ENCODE results near the gene SNX10.
A peak's percentile ranks its signal among the peaks of the same experiment; 100 is the strongest.

The SNX10 gene

DNA sequence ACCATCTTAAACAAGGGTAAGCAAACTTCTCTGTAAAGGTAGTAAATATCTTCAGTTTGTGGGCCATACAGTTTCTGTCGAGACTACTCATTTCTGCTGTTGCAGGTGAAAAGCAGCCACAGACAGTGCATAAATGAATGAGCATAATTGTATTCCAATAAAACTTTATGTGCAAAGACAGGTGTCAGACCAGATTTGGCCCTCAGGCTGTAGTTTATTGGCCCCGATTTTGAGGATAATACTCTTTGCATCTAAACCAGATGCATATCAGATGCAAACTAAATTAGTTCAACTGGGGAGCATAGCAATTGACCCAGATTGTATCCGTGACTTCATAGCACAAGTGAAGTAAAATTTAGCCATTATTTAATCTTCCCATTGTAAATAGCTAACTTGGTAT, 70.0 kb downstream of the SNX10 start:
- no peak for DNase-seq
- POLR2A ChIA-PET = no interaction called here

DNA sequence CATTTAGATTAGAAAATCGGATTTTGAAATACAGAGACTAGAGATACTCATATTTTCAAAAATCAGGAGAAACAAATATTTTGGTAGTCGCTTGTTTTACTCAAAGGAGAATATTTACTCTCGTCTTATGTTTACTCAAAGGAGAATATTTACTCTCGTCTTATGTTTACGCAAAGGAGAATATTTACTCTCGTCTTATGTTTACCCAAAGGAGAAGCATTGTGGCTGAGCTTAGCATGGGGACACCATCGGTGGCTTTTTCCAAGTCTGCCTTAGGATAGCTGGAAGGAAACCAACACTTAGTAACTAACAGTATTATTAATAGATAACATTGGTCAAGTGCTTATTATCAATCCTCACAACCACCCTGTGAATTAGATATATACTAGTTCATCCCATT, 71.8 kb downstream of the SNX10 start:
- H3K36me3 ChIP-seq (ENCODE audit: control insufficient read depth in 4 of 4, insufficient read depth in 4 of 4, low read length in 3 of 4) = peaks cover 6 to 30% (median 16%) of the 10 kb centered on the region in 4 experiments
- H3K9me3 ChIP-seq (ENCODE audit: control extremely low read depth in 1 of 5, control insufficient read depth in 4 of 5, insufficient read depth in 2 of 5, low read depth in 1 of 5, low read length in 4 of 5) = no peaks in the 10 kb centered on the region
- H3K4me3 ChIP-seq (ENCODE audit: control insufficient read depth in 1 of 7, extremely low read depth in 1 of 7, insufficient read depth in 4 of 7, low read depth in 2 of 7, low read length in 6 of 7) = no peak overlapping the region
- POLR2A ChIA-PET = no interaction called here
- H3K27ac ChIP-seq (ENCODE audit: insufficient read depth in 1 of 2, low read depth in 1 of 2, low read length in 2 of 2, poor library complexity in 1 of 2, severe bottlenecking in 2 of 2) = no peak overlapping the region
- peaks cover 2 to 24% (median 16%) of the 10 kb centered on the region in 4 experiments for H3K4me1 ChIP-seq (ENCODE audit: control extremely low read depth in 1 of 4, control insufficient read depth in 4 of 4, insufficient read depth in 4 of 4, low read length in 3 of 4)
- 100% methylated on average over 5 of the region's 7 CpGs for WGBS (ENCODE audit: insufficient coverage)
- CTCF ChIA-PET = interaction anchor here (1.0 to 7.9 kb wide), 13 partner anchors 7 to 470 kb away, joined by 3 to 112 read pairs (median 15); no protein-coding TSS in a partner anchor
- no peak for DNase-seq
- H3K27me3 ChIP-seq (replicated peaks in 2 of 5; ENCODE audit: control insufficient read depth in 4 of 5, insufficient read depth in 5 of 5, low read length in 4 of 5) = no peaks in the 10 kb centered on the region

More for the DNA sequence above, 70.0 kb downstream of the SNX10 start:
- Histone ChIP-seq H3K27me3 (replicated peaks in 2 of 5; ENCODE audit: control insufficient read depth in 4 of 5, insufficient read depth in 5 of 5, low read length in 4 of 5) (no peaks in the 10 kb centered on the region), H3K4me1 (ENCODE audit: control extremely low read depth in 1 of 4, control insufficient read depth in 4 of 4, insufficient read depth in 4 of 4, low read length in 3 of 4) (peaks cover 2 to 21% (median 11%) of the 10 kb centered on the region in 4 experiments), H3K27ac (ENCODE audit: insufficient read depth in 1 of 2, low read depth in 1 of 2, low read length in 2 of 2, poor library complexity in 1 of 2, severe bottlenecking in 2 of 2) (no peak overlapping the region), H3K9me3 (ENCODE audit: control extremely low read depth in 1 of 5, control insufficient read depth in 4 of 5, insufficient read depth in 2 of 5, low read depth in 1 of 5, low read length in 4 of 5) (no peaks in the 10 kb centered on the region), H3K36me3 (ENCODE audit: control insufficient read depth in 4 of 4, insufficient read depth in 4 of 4, low read length in 3 of 4) (peaks cover 4 to 23% (median 9%) of the 10 kb centered on the region in 4 experiments), H3K4me3 (ENCODE audit: control insufficient read depth in 1 of 7, extremely low read depth in 1 of 7, insufficient read depth in 4 of 7, low read depth in 2 of 7, low read length in 6 of 7) (no peak overlapping the region)
- WGBS (ENCODE audit: insufficient coverage) = 97% methylated on average over 3 of the region's 3 CpGs
- CTCF ChIA-PET = interaction anchor here (1.3 to 7.9 kb wide), 4 partner anchors 28 to 468 kb away, joined by 4 to 112 read pairs (median 32); no protein-coding TSS in a partner anchor

DNA sequence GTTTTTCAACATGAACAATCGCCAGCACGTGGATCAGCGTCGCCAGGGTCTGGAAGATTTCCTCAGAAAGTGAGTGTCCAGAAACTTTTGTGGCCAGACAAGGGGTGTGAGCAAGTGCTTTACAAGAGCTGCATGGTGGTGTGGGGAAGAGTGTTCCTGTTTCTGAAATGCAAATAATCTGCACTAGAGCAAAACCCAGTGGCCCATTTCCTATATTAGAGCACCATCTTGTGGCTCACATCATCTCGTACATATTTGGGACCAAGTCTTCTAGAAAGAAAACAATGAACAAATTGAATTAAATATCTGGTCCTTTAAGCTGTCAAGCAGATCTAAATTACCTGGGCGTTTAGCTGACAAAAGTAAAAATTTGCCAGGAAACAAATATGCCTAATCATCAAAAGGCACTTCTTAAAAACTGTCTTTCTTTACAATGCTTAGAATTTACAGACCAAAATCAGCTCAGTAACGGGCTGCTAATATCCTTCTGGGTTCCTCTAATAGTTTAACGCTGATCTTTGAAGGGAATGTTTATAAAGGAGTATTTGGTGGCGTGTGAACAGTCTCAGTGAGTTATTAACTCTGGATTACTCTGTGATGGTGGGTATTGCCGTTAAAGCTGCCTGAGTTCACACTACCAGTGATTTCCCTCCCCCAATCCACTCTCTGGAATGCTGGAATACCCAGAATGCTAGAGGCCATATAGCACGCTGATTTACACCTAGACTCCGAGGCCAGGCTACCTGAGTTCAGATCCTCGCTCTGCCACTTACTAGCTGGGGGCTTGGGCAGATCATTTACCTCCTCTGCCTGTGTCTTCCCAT, 73.6 kb downstream of the SNX10 start:
- Histone ChIP-seq H3K27ac (ENCODE audit: insufficient read depth in 1 of 2, low read depth in 1 of 2, low read length in 2 of 2, poor library complexity in 1 of 2, severe bottlenecking in 2 of 2) (no peak overlapping the region), H3K36me3 (ENCODE audit: control insufficient read depth in 4 of 4, insufficient read depth in 4 of 4, low read length in 3 of 4) (peaks cover 6 to 30% (median 16%) of the 10 kb centered on the region in 4 experiments), H3K4me3 (ENCODE audit: control insufficient read depth in 1 of 7, extremely low read depth in 1 of 7, insufficient read depth in 4 of 7, low read depth in 2 of 7, low read length in 6 of 7) (no peak overlapping the region), H3K9me3 (ENCODE audit: control extremely low read depth in 1 of 5, control insufficient read depth in 4 of 5, insufficient read depth in 2 of 5, low read depth in 1 of 5, low read length in 4 of 5) (no peaks in the 10 kb centered on the region), H3K27me3 (replicated peaks in 2 of 5; ENCODE audit: control insufficient read depth in 4 of 5, insufficient read depth in 5 of 5, low read length in 4 of 5) (no peaks in the 10 kb centered on the region), H3K4me1 (ENCODE audit: control extremely low read depth in 1 of 4, control insufficient read depth in 4 of 4, insufficient read depth in 4 of 4, low read length in 3 of 4) (peaks cover 5 to 31% (median 24%) of the 10 kb centered on the region in 4 experiments)
- CTCF ChIA-PET = interaction anchor here (0.8 to 7.9 kb wide), 53 partner anchors 9 to 798 kb away, joined by 3 to 112 read pairs (median 4); partner anchors contain the start of genes HOXA7 and NFE2L3
- DNase-seq = peak; percentile 88 to 94 (median 91)
- POLR2A ChIA-PET = interaction anchor here (1.3 kb wide), 1 partner anchor 164 kb away, joined by 4 read pairs; the partner anchor contains the start of gene CBX3
- WGBS (ENCODE audit: insufficient coverage) = 50% methylated on average over 11 of the region's 13 CpGs

DNA sequence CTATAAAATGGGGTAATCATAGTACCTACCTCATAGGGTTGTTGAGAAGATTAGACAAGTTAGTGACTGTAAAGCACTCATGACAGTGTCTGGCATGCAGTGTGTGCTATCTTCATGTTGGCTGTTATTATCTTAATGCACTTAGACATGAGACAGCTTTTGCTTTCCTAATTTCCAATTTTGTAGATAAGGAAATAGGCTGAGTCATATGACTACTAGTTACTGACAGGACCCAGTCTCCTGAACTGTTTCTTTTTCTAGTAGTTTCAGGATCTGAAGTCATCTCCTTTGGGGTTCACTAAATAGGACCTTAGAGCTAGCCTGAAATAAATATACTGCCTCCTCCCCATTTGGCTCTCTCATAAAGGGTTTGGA, 74.2 kb downstream of the SNX10 start:
- POLR2A ChIA-PET = interaction anchor here (1.3 kb wide), 1 partner anchor 164 kb away, joined by 4 read pairs; the partner anchor contains the start of gene CBX3
- Histone ChIP-seq H3K36me3 (ENCODE audit: control insufficient read depth in 4 of 4, insufficient read depth in 4 of 4, low read length in 3 of 4) (peaks cover 6 to 30% (median 16%) of the 10 kb centered on the region in 4 experiments), H3K27ac (ENCODE audit: insufficient read depth in 1 of 2, low read depth in 1 of 2, low read length in 2 of 2, poor library complexity in 1 of 2, severe bottlenecking in 2 of 2) (no peak overlapping the region), H3K9me3 (ENCODE audit: control extremely low read depth in 1 of 5, control insufficient read depth in 4 of 5, insufficient read depth in 2 of 5, low read depth in 1 of 5, low read length in 4 of 5) (no peaks in the 10 kb centered on the region), H3K4me1 (ENCODE audit: control extremely low read depth in 1 of 4, control insufficient read depth in 4 of 4, insufficient read depth in 4 of 4, low read length in 3 of 4) (peaks cover 7 to 34% (median 24%) of the 10 kb centered on the region in 4 experiments), H3K4me3 (ENCODE audit: control insufficient read depth in 1 of 7, extremely low read depth in 1 of 7, insufficient read depth in 4 of 7, low read depth in 2 of 7, low read length in 6 of 7) (no peak overlapping the region), H3K27me3 (replicated peaks in 2 of 5; ENCODE audit: control insufficient read depth in 4 of 5, insufficient read depth in 5 of 5, low read length in 4 of 5) (no peaks in the 10 kb centered on the region)
- CTCF ChIA-PET = interaction anchor here (0.8 to 7.9 kb wide), 39 partner anchors 9 to 797 kb away, joined by 3 to 112 read pairs (median 5); partner anchors contain the start of gene HOXA7
- no peak for DNase-seq

DNA sequence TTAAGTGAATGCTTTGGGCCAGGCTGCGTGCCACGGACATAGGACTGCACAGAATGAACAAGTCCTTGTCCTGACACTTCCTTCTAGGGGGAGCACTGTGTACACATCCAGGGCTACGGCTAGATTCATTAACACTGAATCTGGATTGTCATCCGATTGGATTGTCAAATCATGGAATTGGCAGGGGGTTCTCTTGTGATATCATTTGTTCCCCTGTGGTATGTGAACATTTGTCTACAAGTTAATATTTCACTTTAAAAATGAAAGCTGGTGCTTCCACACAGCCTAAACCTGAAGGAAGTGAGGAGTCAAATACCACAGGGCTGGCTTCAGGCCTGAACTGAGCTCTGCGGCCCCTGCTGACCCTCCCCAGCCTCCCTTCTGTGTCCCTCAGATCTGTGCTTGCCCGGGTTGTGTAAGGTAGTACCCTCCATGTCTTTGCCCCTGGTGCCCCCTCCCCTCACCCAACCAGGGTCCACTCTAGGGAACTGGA, 75.6 kb downstream of the SNX10 start:
- H3K9me3 ChIP-seq (ENCODE audit: control extremely low read depth in 1 of 5, control insufficient read depth in 4 of 5, insufficient read depth in 2 of 5, low read depth in 1 of 5, low read length in 4 of 5) = no peaks in the 10 kb centered on the region
- H3K36me3 ChIP-seq (ENCODE audit: control insufficient read depth in 4 of 4, insufficient read depth in 4 of 4, low read length in 3 of 4) = peaks cover 6 to 36% (median 16%) of the 10 kb centered on the region in 4 experiments
- H3K4me3 ChIP-seq (ENCODE audit: control insufficient read depth in 1 of 7, extremely low read depth in 1 of 7, insufficient read depth in 4 of 7, low read depth in 2 of 7, low read length in 6 of 7) = no peak overlapping the region
- ChIA-PET POLR2A (no interaction called here), CTCF (interaction anchor here (1.0 to 7.9 kb wide), 6 partner anchors 13 to 794 kb away, joined by 3 to 112 read pairs (median 14); no protein-coding TSS in a partner anchor)
- H3K27ac ChIP-seq (ENCODE audit: insufficient read depth in 1 of 2, low read depth in 1 of 2, low read length in 2 of 2, poor library complexity in 1 of 2, severe bottlenecking in 2 of 2) = no peak overlapping the region
- H3K27me3 ChIP-seq (replicated peaks in 2 of 5; ENCODE audit: control insufficient read depth in 4 of 5, insufficient read depth in 5 of 5, low read length in 4 of 5) = no peaks in the 10 kb centered on the region
- H3K4me1 ChIP-seq (ENCODE audit: control extremely low read depth in 1 of 4, control insufficient read depth in 4 of 4, insufficient read depth in 4 of 4, low read length in 3 of 4) = peaks cover 11 to 47% (median 35%) of the 10 kb centered on the region in 4 experiments
- DNase-seq = no peak
- WGBS (ENCODE audit: insufficient coverage) = 72% methylated on average over 3 of the region's 6 CpGs

DNA sequence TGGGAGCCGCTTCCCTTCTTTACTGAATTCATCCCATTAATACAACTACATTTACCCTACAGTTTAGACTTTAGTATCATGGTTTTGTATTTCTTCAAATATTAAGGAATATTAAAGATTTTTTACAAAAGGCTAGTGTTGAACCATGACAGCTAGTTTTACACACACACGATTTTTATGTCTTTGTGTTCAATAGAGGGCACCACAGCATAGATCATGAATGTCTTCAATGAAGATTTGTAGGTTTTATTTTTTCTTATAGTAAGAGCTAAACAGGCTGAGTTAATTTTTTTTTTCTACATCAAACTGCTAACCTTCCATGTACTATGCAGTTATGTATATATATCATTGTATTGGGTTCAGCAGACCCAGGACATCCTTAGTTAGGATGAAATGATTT, 76.9 kb downstream of the SNX10 start:
- H3K27me3 ChIP-seq (replicated peaks in 2 of 5; ENCODE audit: control insufficient read depth in 4 of 5, insufficient read depth in 5 of 5, low read length in 4 of 5) = no peaks in the 10 kb centered on the region
- peak; percentile 56 to 59 (median 57) for DNase-seq
- H3K4me3 ChIP-seq (ENCODE audit: control insufficient read depth in 1 of 7, extremely low read depth in 1 of 7, insufficient read depth in 4 of 7, low read depth in 2 of 7, low read length in 6 of 7) = no peak overlapping the region
- H3K4me1 ChIP-seq (ENCODE audit: control extremely low read depth in 1 of 4, control insufficient read depth in 4 of 4, insufficient read depth in 4 of 4, low read length in 3 of 4) = peaks cover 13 to 55% (median 43%) of the 10 kb centered on the region in 4 experiments
- POLR2A ChIA-PET = interaction anchor here (1.2 to 1.6 kb wide), 3 partner anchors 784 to 792 kb away, joined by 3 to 5 read pairs (median 4); partner anchors contain the start of gene HOXA3
- H3K9me3 ChIP-seq (ENCODE audit: control extremely low read depth in 1 of 5, control insufficient read depth in 4 of 5, insufficient read depth in 2 of 5, low read depth in 1 of 5, low read length in 4 of 5) = no peaks in the 10 kb centered on the region
- CTCF ChIA-PET = interaction anchor here (0.7 to 8.2 kb wide), 24 partner anchors 9 to 811 kb away, joined by 3 to 198 read pairs (median 4); partner anchors contain the start of gene HOXA10
- no peak overlapping the region for H3K27ac ChIP-seq (ENCODE audit: insufficient read depth in 1 of 2, low read depth in 1 of 2, low read length in 2 of 2, poor library complexity in 1 of 2, severe bottlenecking in 2 of 2)
- peaks cover 6 to 36% (median 16%) of the 10 kb centered on the region in 4 experiments for H3K36me3 ChIP-seq (ENCODE audit: control insufficient read depth in 4 of 4, insufficient read depth in 4 of 4, low read length in 3 of 4)
- no CpG with 5 or more reads among the region's 2 CpGs for WGBS (ENCODE audit: insufficient coverage)
